MM.1S (cell line): ENCODE measurements around the gene CLTCL1.

Experiments
- DNase-seq: peaks from one replicate; pipeline ENCODE4 v3.0.0-alpha.2; 2015
- H2AFZ ChIP-seq: fragments of 300-600 bp; sonication (generic); 2 replicates; pipeline ENCODE4 v1.6.0; 2016; ENCODE audit warnings: antibody characterized with exemption, low read length
- H3F3A ChIP-seq: fragments of 300-600 bp; sonication (generic); 2 replicates; pipeline ENCODE4 v1.6.1; 2016; ENCODE audit warnings: mild to moderate bottlenecking, antibody characterized with exemption, low read length, moderate library complexity, mixed read lengths; ENCODE audit not compliant: insufficient read depth
- H3K27ac ChIP-seq: fragments of 300-600 bp; sonication (generic); 2 replicates; pipeline ENCODE4 v1.5.1; 2016; ENCODE audit warnings: mild to moderate bottlenecking, low read length
- H3K27me3 ChIP-seq: fragments of 300-600 bp; sonication (generic); replicated peaks from 2 replicates; pipeline ENCODE4 v1.6.0; 2016; ENCODE audit warnings: low read length; ENCODE audit not compliant: insufficient read depth
- H3K36me3 ChIP-seq: fragments of 300-600 bp; sonication (generic); replicated peaks from 2 replicates; pipeline ENCODE4 v1.6.1; 2016; ENCODE audit warnings: mild to moderate bottlenecking, low read length, mixed read lengths; ENCODE audit not compliant: insufficient read depth
- H3K4me1 ChIP-seq: fragments of 300-600 bp; sonication (generic); 2 replicates; pipeline ENCODE4 v1.6.1; 2016; ENCODE audit warnings: low read length, mixed read lengths
- H3K4me2 ChIP-seq: fragments of 300-600 bp; sonication (generic); 2 replicates; pipeline ENCODE4 v1.6.0; 2016; ENCODE audit warnings: low read depth, low read length
- H3K4me3 ChIP-seq: fragments of 300-600 bp; sonication (generic); 2 replicates; pipeline ENCODE4 v1.5.1; 2016; ENCODE audit warnings: low read length, mixed read lengths
- H3K79me2 ChIP-seq: fragments of 300-600 bp; sonication (generic); 2 replicates; pipeline ENCODE4 v1.6.1; 2016; ENCODE audit warnings: mixed run types, low read length, mixed read lengths
- H3K9ac ChIP-seq: fragments of 300-600 bp; sonication (generic); 2 replicates; pipeline ENCODE4 v1.6.1; 2016; ENCODE audit warnings: low read length, mixed read lengths
- H3K9me2 ChIP-seq: fragments of 300-600 bp; sonication (generic); replicated peaks from 2 replicates; pipeline ENCODE4 v1.6.1; 2016; ENCODE audit warnings: mild to moderate bottlenecking, low read length, mixed read lengths; ENCODE audit not compliant: insufficient read depth
- H3K9me3 ChIP-seq: fragments of 300-600 bp; sonication (generic); replicated peaks from 2 replicates; pipeline ENCODE4 v1.6.1; 2016; ENCODE audit warnings: mild to moderate bottlenecking, low read length, mixed read lengths; ENCODE audit not compliant: insufficient read depth
- H4K20me1 ChIP-seq: fragments of 300-600 bp; sonication (generic); 2 replicates; pipeline ENCODE4 v1.6.1; 2016; ENCODE audit warnings: mild to moderate bottlenecking, low read length, moderate library complexity, mixed read lengths; ENCODE audit not compliant: insufficient read depth
- CTCF ChIP-seq: fragments of 300-600 bp; sonication (generic); IDR thresholded peaks from 2 replicates; pipeline ENCODE4 v1.5.1; 2016; ENCODE audit warnings: antibody characterized with exemption, low read length, mixed read lengths
- EZH2 ChIP-seq: fragments of 300-600 bp; sonication (generic); optimal IDR thresholded peaks from 2 replicates; pipeline ENCODE3; 2017; ENCODE audit warnings: low read depth, mild to moderate bottlenecking, antibody characterized with exemption, low read length, mixed read lengths
- EZH2phosphoT487 ChIP-seq: fragments of 300-600 bp; sonication (generic); IDR thresholded peaks from 2 replicates; pipeline ENCODE4 v1.6.1; 2018; ENCODE audit warnings: antibody characterized with exemption, low read length

The CLTCL1 gene

GRCh38 chr22:19235874-19236273 is 55.6 kb downstream of the CLTCL1 start:
- H2AFZ ChIP-seq = no peak overlapping the region
- no peak overlapping the region for H3K9ac ChIP-seq
- H3K4me1 ChIP-seq = no peaks in the 10 kb centered on the region
- H3K9me3 ChIP-seq = no peaks in the 10 kb centered on the region
- no peaks in the 10 kb centered on the region for H3K27me3 ChIP-seq
- no peak overlapping the region for H3K4me3 ChIP-seq
- H3K79me2 ChIP-seq = no peaks in the 10 kb centered on the region
- H3K4me2 ChIP-seq = no peak overlapping the region
- H3F3A ChIP-seq = no peaks in the 10 kb centered on the region
- TF ChIP-seq EZH2 (no peak), EZH2phosphoT487 (no peak), CTCF (no peak)
- H3K9me2 ChIP-seq = no peaks in the 10 kb centered on the region
- H3K27ac ChIP-seq = no peak overlapping the region
- H4K20me1 ChIP-seq = no peaks in the 10 kb centered on the region
- no peak for DNase-seq
- no peaks in the 10 kb centered on the region for H3K36me3 ChIP-seq

- TF ChIP-seq EZH2phosphoT487 (no peak), EZH2 (no peak), CTCF (no peak)
- Histone ChIP-seq H3K4me1 (no peaks in the 10 kb centered on the region), H3K4me3 (no peak overlapping the region), H3K27ac (no peak overlapping the region), H3K4me2 (no peak overlapping the region), H4K20me1 (no peaks in the 10 kb centered on the region), H3K9me2 (no peaks in the 10 kb centered on the region), H3K27me3 (no peaks in the 10 kb centered on the region), H3K9me3 (no peaks in the 10 kb centered on the region), H3K36me3 (no peaks in the 10 kb centered on the region), H2AFZ (no peak overlapping the region), H3K79me2 (no peaks in the 10 kb centered on the region), H3K9ac (no peak overlapping the region), H3F3A (no peaks in the 10 kb centered on the region)
- DNase-seq = no peak
Measured at GRCh38 chr22:19234126-19234896, 57.2 kb downstream of the CLTCL1 start.

- H3K9me2 ChIP-seq = no peaks in the 10 kb centered on the region
- no peaks in the 10 kb centered on the region for H3K27me3 ChIP-seq
- no peak overlapping the region for H3K27ac ChIP-seq
- H3K79me2 ChIP-seq = no peaks in the 10 kb centered on the region
- H3K4me1 ChIP-seq = no peaks in the 10 kb centered on the region
- H3K4me2 ChIP-seq = no peak overlapping the region
- no peak for TF ChIP-seq CTCF
- TF ChIP-seq EZH2 = no peak
- no peak for TF ChIP-seq EZH2phosphoT487
- no peak overlapping the region for H3K9ac ChIP-seq
- H3F3A ChIP-seq = no peaks in the 10 kb centered on the region
- H2AFZ ChIP-seq = no peak overlapping the region
- H4K20me1 ChIP-seq = no peaks in the 10 kb centered on the region
- DNase-seq = no peak
- no peak overlapping the region for H3K4me3 ChIP-seq
- no peaks in the 10 kb centered on the region for H3K9me3 ChIP-seq
- no peaks in the 10 kb centered on the region for H3K36me3 ChIP-seq
Measured at GRCh38 chr22:19233189-19233661, 58.3 kb downstream of the CLTCL1 start.
